Peyer's patch (tissue), 4 donors: Measurements from ENCODE around the gene DISC1.

Experiments
- POLR2A ChIP-seq, 2 donors: fragments of 450-650 bp; IDR thresholded peaks; one replicate each; pipeline ENCODE4 v1.5.1; 2017; ENCODE audit warnings: antibody characterized with exemption in 2 of 2, mild to moderate bottlenecking in 2 of 2, moderate library complexity in 2 of 2
- TF ChIP-seq, protein P1 (sequence below), 6 experiments: fragments of 450-650 bp in 4 of 6; fragments of 200-600 bp in 2 of 6; sonication (generic) in 1 of 6; IDR thresholded peaks; one replicate each; pipeline ENCODE4 v1.5.1; 2017 to 2019; ENCODE audit warnings: antibody characterized with exemption in 6 of 6, mild to moderate bottlenecking in 3 of 6, moderate library complexity in 1 of 6

DNA sequence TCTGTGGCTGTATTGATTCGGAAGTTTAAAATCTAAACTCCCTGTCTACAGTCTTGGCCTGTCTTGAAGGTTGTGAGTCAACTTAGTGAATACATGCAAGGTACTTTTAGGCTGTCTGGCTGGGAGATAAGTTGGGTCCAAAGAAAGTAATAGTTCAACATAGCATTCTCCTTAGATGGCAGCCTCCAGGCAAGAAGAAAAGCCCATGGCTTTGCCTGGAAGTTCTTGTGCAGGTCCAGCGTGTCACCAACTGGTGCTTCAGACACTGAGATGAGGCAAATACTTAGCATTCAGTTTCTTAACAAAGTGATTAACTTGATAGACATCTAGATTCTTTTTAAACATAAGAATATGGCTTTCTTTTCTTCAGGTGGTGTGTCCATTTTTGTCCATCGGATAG, 328.2 kb downstream of the DISC1 start:
- TF ChIP-seq, protein P1, sequence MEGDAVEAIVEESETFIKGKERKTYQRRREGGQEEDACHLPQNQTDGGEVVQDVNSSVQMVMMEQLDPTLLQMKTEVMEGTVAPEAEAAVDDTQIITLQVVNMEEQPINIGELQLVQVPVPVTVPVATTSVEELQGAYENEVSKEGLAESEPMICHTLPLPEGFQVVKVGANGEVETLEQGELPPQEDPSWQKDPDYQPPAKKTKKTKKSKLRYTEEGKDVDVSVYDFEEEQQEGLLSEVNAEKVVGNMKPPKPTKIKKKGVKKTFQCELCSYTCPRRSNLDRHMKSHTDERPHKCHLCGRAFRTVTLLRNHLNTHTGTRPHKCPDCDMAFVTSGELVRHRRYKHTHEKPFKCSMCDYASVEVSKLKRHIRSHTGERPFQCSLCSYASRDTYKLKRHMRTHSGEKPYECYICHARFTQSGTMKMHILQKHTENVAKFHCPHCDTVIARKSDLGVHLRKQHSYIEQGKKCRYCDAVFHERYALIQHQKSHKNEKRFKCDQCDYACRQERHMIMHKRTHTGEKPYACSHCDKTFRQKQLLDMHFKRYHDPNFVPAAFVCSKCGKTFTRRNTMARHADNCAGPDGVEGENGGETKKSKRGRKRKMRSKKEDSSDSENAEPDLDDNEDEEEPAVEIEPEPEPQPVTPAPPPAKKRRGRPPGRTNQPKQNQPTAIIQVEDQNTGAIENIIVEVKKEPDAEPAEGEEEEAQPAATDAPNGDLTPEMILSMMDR (IDR thresholded peaks at IDR 0.05) = no peak
- TF ChIP-seq POLR2A (IDR thresholded peaks at IDR 0.05) = no peak
